CD4-positive, alpha-beta T cell treated with Interleukin-12 subunit alpha and Interleukin-12 subunit beta, for 1 hour (primary cell): ENCODE results near the gene SMAD2.

Experiments used
- DNase-seq: peaks from one replicate; pipeline ENCODE4 v3.0.0-alpha.2; 2020

Gene SMAD2

GRCh38 chr18:47930931-47931717, 665 bp upstream of the SMAD2 start:
- DNase-seq, result peak; percentile 95

GRCh38 chr18:47929681-47930198, 719 bp downstream of the SMAD2 start:
- no peak for DNase-seq

- DNase-seq, result peak; percentile 36
Observed at GRCh38 chr18:47928466-47928865, 2.0 kb downstream of the SMAD2 start.

GRCh38 chr18:47926101-47926850, 4.2 kb downstream of the SMAD2 start:
- DNase-seq, result no peak

GRCh38 chr18:47919916-47920315, 10.5 kb downstream of the SMAD2 start:
- no peak for DNase-seq

GRCh38 chr18:47917923-47918610, 12.4 kb downstream of the SMAD2 start:
- no peak for DNase-seq

- no peak for DNase-seq
Observed at GRCh38 chr18:47915930-47916329, 14.5 kb downstream of the SMAD2 start.

GRCh38 chr18:47915229-47915628, 15.2 kb downstream of the SMAD2 start:
- DNase-seq, result no peak

GRCh38 chr18:47912794-47913585, 17.5 kb downstream of the SMAD2 start:
- no peak for DNase-seq

- no peak for DNase-seq
Observed at GRCh38 chr18:47912343-47912742, 18.1 kb downstream of the SMAD2 start.

- DNase-seq, result peak; percentile 5
Observed at GRCh38 chr18:47911877-47912276, 18.6 kb downstream of the SMAD2 start.

- no peak for DNase-seq
Observed at GRCh38 chr18:47909484-47909883, 21.0 kb downstream of the SMAD2 start.

GRCh38 chr18:47908592-47908991, 21.9 kb downstream of the SMAD2 start:
- DNase-seq, result no peak

GRCh38 chr18:47906408-47906807, 24.1 kb downstream of the SMAD2 start:
- no peak for DNase-seq

- DNase-seq, result no peak
Observed at GRCh38 chr18:47903809-47904208, 26.6 kb downstream of the SMAD2 start.

GRCh38 chr18:47901624-47902362, 28.7 kb downstream of the SMAD2 start:
- peak; percentile 48 for DNase-seq

- no peak for DNase-seq
Observed at GRCh38 chr18:47899107-47899840, 31.2 kb downstream of the SMAD2 start.

- DNase-seq, result no peak
Observed at GRCh38 chr18:47898696-47899095, 31.8 kb downstream of the SMAD2 start.

- no peak for DNase-seq
Observed at GRCh38 chr18:47898055-47898454, 32.4 kb downstream of the SMAD2 start.

- DNase-seq, result no peak
Observed at GRCh38 chr18:47895565-47896250, 34.8 kb downstream of the SMAD2 start.
